Osteocyte (in vitro differentiated cells): ENCODE measurements around the gene LRRC52. TPM values are rescaled to one million over a fixed set of nuclear protein-coding genes. Genes with fewer than 3 reads are reported as not detected.

Experiments used
- DNase-seq: peaks from one replicate; pipeline ENCODE4 v3.0.0; 2021; ENCODE audit warnings: mixed read lengths; ENCODE audit not compliant: unreplicated experiment; ENCODE audit errors: extremely low spot score
- H3K27ac Mint-ChIP-seq: one replicate; pipeline ENCODE4 v1.8.0; 2021; ENCODE audit warnings: mild to moderate bottlenecking, mixed read lengths; ENCODE audit not compliant: unreplicated experiment
- H3K27me3 Mint-ChIP-seq: one replicate; pipeline ENCODE4 v1.8.0; 2021; ENCODE audit warnings: mixed read lengths; ENCODE audit not compliant: unreplicated experiment
- H3K36me3 Mint-ChIP-seq: one replicate; pipeline ENCODE4 v1.8.0; 2021; ENCODE audit warnings: mixed read lengths; ENCODE audit not compliant: unreplicated experiment
- H3K4me1 Mint-ChIP-seq: one replicate; pipeline ENCODE4 v1.8.0; 2021; ENCODE audit warnings: mixed read lengths; ENCODE audit not compliant: unreplicated experiment
- H3K4me3 Mint-ChIP-seq: one replicate; pipeline ENCODE4 v1.8.0; 2021; ENCODE audit warnings: mild to moderate bottlenecking, moderate library complexity, mixed read lengths; ENCODE audit not compliant: unreplicated experiment
- H3K9me3 Mint-ChIP-seq: one replicate; pipeline ENCODE4 v1.8.0; 2021; ENCODE audit warnings: mixed read lengths; ENCODE audit not compliant: unreplicated experiment
- total RNA-seq: library from RNA; stranded (reverse); gene quantifications from 2 replicates; pipeline ENCODE4 v1.2.1, GENCODE V29; 2021
- TF ChIP-seq, protein P1 (sequence below): fragments of 200-600 bp; sonication (generic); IDR thresholded peaks from 2 replicates; pipeline ENCODE4 v1.5.0; 2021; ENCODE audit warnings: antibody characterized with exemption, mild to moderate bottlenecking, moderate library complexity

LRRC52 gene
- total RNA-seq, 1 donor from 2014 or later, result not detected

DNA sequence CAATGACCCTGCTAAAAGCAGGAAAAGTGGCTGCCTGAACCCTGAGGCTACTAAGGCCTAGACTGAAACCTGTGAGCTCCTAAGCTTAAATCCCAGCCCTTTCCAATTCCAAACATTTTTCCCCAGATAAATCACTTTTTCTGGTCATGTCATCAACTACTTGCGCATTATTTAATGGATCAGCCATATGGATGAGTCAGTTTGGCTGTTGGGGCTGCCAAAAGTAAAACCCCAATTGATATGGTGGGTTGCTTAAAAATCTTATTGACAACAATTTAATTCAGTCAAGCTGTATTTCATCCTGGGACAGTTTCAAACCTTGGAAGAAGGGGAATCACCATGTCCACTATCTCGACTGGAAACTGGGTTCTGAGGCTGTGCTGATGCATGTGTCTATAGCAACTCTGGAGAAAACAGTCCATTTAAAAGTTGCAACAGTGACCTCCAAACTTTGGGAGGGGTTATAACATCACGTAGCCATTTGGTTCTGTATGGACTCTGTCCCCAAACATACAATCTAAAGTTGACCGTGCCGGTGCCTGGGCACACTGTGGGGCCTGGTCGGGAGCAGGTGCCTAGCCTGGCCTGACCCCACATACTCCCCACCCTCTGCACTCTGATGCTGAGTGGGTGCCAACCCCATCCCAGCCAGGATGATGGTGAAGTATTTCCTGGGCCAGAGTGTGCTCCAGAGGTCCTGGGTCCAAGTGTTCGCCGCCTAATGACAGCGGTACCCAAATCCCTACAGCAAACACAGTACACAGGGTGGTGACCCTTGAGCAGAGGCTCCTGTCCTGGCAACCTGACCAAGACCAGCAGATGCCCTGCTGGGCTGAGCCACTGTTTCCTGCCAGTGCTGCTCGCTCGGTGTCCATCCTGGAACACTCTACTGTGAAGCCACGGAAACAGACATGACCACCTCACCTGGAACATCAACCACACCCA, 46.5 kb upstream of the LRRC52 start:
- H3K4me1 Mint-ChIP-seq, result no peaks in the 10 kb centered on the region
- TF ChIP-seq, protein P1, sequence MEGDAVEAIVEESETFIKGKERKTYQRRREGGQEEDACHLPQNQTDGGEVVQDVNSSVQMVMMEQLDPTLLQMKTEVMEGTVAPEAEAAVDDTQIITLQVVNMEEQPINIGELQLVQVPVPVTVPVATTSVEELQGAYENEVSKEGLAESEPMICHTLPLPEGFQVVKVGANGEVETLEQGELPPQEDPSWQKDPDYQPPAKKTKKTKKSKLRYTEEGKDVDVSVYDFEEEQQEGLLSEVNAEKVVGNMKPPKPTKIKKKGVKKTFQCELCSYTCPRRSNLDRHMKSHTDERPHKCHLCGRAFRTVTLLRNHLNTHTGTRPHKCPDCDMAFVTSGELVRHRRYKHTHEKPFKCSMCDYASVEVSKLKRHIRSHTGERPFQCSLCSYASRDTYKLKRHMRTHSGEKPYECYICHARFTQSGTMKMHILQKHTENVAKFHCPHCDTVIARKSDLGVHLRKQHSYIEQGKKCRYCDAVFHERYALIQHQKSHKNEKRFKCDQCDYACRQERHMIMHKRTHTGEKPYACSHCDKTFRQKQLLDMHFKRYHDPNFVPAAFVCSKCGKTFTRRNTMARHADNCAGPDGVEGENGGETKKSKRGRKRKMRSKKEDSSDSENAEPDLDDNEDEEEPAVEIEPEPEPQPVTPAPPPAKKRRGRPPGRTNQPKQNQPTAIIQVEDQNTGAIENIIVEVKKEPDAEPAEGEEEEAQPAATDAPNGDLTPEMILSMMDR, result no peak
- peaks cover 7% of the 10 kb centered on the region for H3K27me3 Mint-ChIP-seq
- H3K27ac Mint-ChIP-seq, result no peak overlapping the region
- H3K4me3 Mint-ChIP-seq, result no peak overlapping the region
- H3K36me3 Mint-ChIP-seq, result no peaks in the 10 kb centered on the region
- no peaks in the 10 kb centered on the region for H3K9me3 Mint-ChIP-seq
- no peak for DNase-seq

DNA sequence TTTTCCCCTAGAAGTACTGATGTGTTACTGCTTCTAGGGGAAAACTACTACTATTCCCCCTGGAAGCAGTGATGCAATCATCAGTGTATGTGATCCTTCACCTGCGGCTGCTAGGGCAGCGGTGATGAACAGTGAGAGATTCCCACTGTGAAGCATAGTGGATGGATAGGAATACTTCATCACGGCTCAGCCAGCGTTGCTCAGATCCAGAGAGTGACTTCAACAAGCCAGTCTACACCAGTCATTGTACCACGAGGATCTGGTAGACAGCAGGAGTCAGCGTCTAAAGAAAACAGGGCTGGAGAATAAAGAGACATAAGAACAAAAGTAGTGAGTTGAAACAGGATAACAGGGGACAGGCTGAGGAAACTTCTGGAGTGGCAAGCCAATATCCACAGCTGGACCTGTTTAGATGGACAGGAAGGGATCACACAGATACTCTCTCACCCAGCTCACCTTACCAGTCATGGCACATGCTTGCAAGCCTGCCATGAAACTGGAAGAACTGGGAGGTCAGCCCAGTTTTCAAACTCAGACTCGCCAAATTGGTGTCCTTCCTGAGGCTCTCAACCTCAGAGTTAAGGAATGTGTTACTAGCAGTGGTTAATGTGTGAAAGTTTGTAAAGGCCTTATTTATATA, 42.4 kb upstream of the LRRC52 start:
- no peak overlapping the region for H3K27ac Mint-ChIP-seq
- H3K27me3 Mint-ChIP-seq, result no peaks in the 10 kb centered on the region
- no peaks in the 10 kb centered on the region for H3K9me3 Mint-ChIP-seq
- no peaks in the 10 kb centered on the region for H3K4me1 Mint-ChIP-seq
- no peaks in the 10 kb centered on the region for H3K36me3 Mint-ChIP-seq
- TF ChIP-seq, protein P1, result no peak
- H3K4me3 Mint-ChIP-seq, result no peak overlapping the region
- no peak for DNase-seq

DNA sequence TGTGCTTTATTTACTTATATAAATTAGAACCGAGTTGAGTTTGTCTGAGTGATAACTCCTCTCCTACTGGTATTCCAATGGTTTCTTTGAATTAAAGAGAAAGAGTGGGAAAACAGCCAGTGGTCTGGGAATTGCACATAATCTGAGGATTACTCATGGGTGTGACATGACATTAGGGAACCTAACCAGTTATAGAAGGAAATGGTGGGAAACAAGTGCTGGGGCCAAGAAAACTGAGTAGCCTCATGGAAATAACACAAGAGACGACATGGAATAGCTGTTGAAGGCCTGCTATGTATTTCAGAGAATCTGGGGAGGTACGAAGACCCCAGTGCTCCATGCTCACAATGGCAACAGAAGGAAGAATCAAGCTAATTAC, 41.8 kb upstream of the LRRC52 start:
- Mint-ChIP-seq H3K36me3 (no peaks in the 10 kb centered on the region), H3K27ac (no peak overlapping the region), H3K9me3 (no peaks in the 10 kb centered on the region), H3K4me1 (no peaks in the 10 kb centered on the region), H3K27me3 (no peaks in the 10 kb centered on the region), H3K4me3 (no peak overlapping the region)
- no peak for DNase-seq
- TF ChIP-seq, protein P1, result no peak

DNA sequence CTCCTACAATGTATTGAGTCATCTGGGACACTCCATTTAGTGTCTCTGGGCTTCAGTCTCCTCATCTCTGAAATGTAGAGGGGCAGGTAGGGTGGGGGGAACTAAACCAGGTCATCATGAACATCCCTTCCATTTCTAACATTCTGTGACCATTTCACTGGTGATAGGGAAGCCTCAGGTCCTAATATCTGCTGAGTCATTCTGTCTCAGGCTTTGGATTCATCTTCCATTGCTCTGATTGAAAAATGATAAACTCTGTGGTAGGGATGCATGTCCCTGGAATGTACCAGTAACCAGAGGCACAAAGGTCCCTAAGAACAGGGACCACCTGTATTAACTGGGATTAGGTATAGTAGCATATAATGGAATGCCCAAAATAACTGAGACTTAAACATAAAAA, 36.2 kb upstream of the LRRC52 start:
- H3K4me1 Mint-ChIP-seq, result no peaks in the 10 kb centered on the region
- DNase-seq, result no peak
- no peaks in the 10 kb centered on the region for H3K27me3 Mint-ChIP-seq
- H3K36me3 Mint-ChIP-seq, result no peaks in the 10 kb centered on the region
- H3K4me3 Mint-ChIP-seq, result no peak overlapping the region
- no peak overlapping the region for H3K27ac Mint-ChIP-seq
- TF ChIP-seq, protein P1, result no peak
- no peaks in the 10 kb centered on the region for H3K9me3 Mint-ChIP-seq

DNA sequence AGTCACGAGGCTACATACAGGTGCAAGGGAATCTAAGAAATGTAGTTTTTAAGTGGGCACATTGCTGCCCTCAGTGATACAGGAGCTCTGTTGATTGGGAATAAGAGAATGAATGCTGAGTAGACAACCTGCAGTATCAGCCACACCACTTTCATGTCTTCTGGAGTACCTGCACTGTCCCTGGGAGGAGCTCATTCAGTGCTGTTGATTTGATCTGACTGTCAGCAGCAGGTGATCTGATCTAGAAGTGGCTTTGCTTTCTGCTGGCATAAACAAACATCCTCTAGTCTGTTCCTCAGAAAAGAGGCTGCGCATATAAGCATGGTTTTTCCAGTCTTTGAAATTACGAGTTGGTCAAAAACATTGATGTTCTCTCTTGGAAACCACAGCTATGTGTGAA, 35.5 kb upstream of the LRRC52 start:
- no peak for DNase-seq
- H3K4me3 Mint-ChIP-seq, result no peak overlapping the region
- no peaks in the 10 kb centered on the region for H3K9me3 Mint-ChIP-seq
- no peak overlapping the region for H3K27ac Mint-ChIP-seq
- no peaks in the 10 kb centered on the region for H3K27me3 Mint-ChIP-seq
- H3K4me1 Mint-ChIP-seq, result no peaks in the 10 kb centered on the region
- no peaks in the 10 kb centered on the region for H3K36me3 Mint-ChIP-seq
- TF ChIP-seq, protein P1, result no peak
